IMR-90 (cell line): Measurements from ENCODE around the gene RHBDD1. TPM values are rescaled to one million over a fixed set of nuclear protein-coding genes. Genes with fewer than 3 reads are reported as not detected.

ENCODE experiments used
- ATAC-seq: fragments of 200-7000 bp; cut with Tn5 transposase; 2 replicates; pipeline ENCODE4 v1.9.1; 2020; ENCODE audit warnings: low read depth, mild to moderate bottlenecking, moderate library complexity
- BruUV-seq: library from RNA; stranded (reverse); fragments of 400-500 nt; replicated peaks from 2 replicates; lab custom pipeline; 2021; lab: Mats Ljungman, UMichigan
- CTCF ChIA-PET: fragments of 300-600 bp; formaldehyde crosslinking; extraction: SDS; loops from one replicate; lab custom pipeline; 2021; ENCODE audit warnings: antibody characterized with exemption; lab: Yijun Ruan, JAX
- POLR2A ChIA-PET: fragments of 300-600 bp; sonication (Branson Sonifier 250); formaldehyde crosslinking; loops from one replicate; lab custom pipeline; 2022; ENCODE audit warnings: antibody characterized with exemption; ENCODE audit not compliant: unreplicated experiment; lab: Charles Lee
- DNase-seq: peaks from one replicate; pipeline ENCODE4 v3.0.0; 2013
- H2AFZ ChIP-seq: replicated peaks from 2 replicates; pipeline ENCODE3; 2013; ENCODE audit warnings: low read length, mild to moderate bottlenecking; ENCODE audit not compliant: poor library complexity
- H2AK5ac ChIP-seq: 2 replicates; pipeline ENCODE4 v1.6.1; 2013; ENCODE audit warnings: low read depth, low read length, inconsistent platforms
- H2AK9ac ChIP-seq: replicated peaks from 2 replicates; pipeline ENCODE3; 2013; ENCODE audit warnings: mild to moderate bottlenecking, low read depth, low read length, moderate library complexity; ENCODE audit not compliant: poor library complexity
- H2BK120ac ChIP-seq: 2 replicates; pipeline ENCODE4 v1.6.1; 2013; ENCODE audit warnings: low read depth, low read length, inconsistent platforms
- H2BK15ac ChIP-seq: 3 replicates; pipeline ENCODE4 v1.6.1; 2013; ENCODE audit warnings: low read depth, low read length, inconsistent platforms
- H2BK20ac ChIP-seq: 2 replicates; pipeline ENCODE4 v1.6.1; 2013; ENCODE audit warnings: low read depth, mild to moderate bottlenecking, inconsistent platforms, low read length, moderate library complexity
- H2BK5ac ChIP-seq: 2 replicates; pipeline ENCODE4 v1.6.1; 2013; ENCODE audit warnings: mild to moderate bottlenecking, low read depth, low read length, inconsistent platforms; ENCODE audit not compliant: poor library complexity, severe bottlenecking
- H3K14ac ChIP-seq: replicated peaks from 2 replicates; pipeline ENCODE4 v1.6.1; 2013; ENCODE audit warnings: low read depth, low read length, inconsistent platforms
- H3K18ac ChIP-seq: 2 replicates; pipeline ENCODE4 v1.6.1; 2013; ENCODE audit warnings: low read depth, low read length, control low read depth
- H3K23ac ChIP-seq: 2 replicates; pipeline ENCODE4 v1.6.1; 2013; ENCODE audit warnings: low read depth, low read length, inconsistent platforms
- H3K27ac ChIP-seq: 2 replicates; pipeline ENCODE4 v1.5.1; 2013; ENCODE audit warnings: mild to moderate bottlenecking, control low read depth, low read length; ENCODE audit not compliant: insufficient read depth
- H3K27me3 ChIP-seq: 2 replicates; pipeline ENCODE4 v1.6.1; 2013; ENCODE audit warnings: low read length; ENCODE audit not compliant: control insufficient read depth, insufficient read depth
- H3K36me3 ChIP-seq: 2 replicates; pipeline ENCODE4 v1.6.1; 2013; ENCODE audit warnings: low read length, mixed read lengths; ENCODE audit not compliant: control insufficient read depth, insufficient read depth
- H3K4ac ChIP-seq: 2 replicates; pipeline ENCODE4 v1.6.1; 2013; ENCODE audit warnings: low read depth, low read length, inconsistent platforms
- H3K4me1 ChIP-seq: 2 replicates; pipeline ENCODE4 v1.6.1; 2013; ENCODE audit warnings: low read length, mixed read lengths; ENCODE audit not compliant: control insufficient read depth, insufficient read depth
- H3K4me2 ChIP-seq: 2 replicates; pipeline ENCODE4 v1.6.1; 2013; ENCODE audit warnings: low read depth, mild to moderate bottlenecking, control low read depth, low read length, moderate library complexity
- H3K4me3 ChIP-seq: 2 replicates; pipeline ENCODE4 v1.5.1; 2013; ENCODE audit warnings: low read depth, mild to moderate bottlenecking, control low read depth, low read length, moderate library complexity; ENCODE audit not compliant: insufficient read depth
- H3K56ac ChIP-seq: 2 replicates; pipeline ENCODE4 v1.6.1; 2013; ENCODE audit warnings: low read length, inconsistent platforms; ENCODE audit not compliant: insufficient read depth; ENCODE audit errors: extremely low read depth
- H3K79me1 ChIP-seq, 2 experiments: 2 replicates each; pipeline ENCODE4 v1.6.1; 2013; ENCODE audit warnings: low read length in 2 of 2, inconsistent platforms in 1 of 2, low read depth in 1 of 2
- H3K9ac ChIP-seq: 2 replicates; pipeline ENCODE4 v1.6.1; 2013; ENCODE audit warnings: low read depth, low read length, control low read depth
- H3K9me1 ChIP-seq: 2 replicates; pipeline ENCODE4 v1.6.1; 2013; ENCODE audit warnings: low read length, inconsistent platforms; ENCODE audit not compliant: insufficient read depth
- H3K9me3 ChIP-seq: 2 replicates; pipeline ENCODE4 v1.6.1; 2013; ENCODE audit warnings: low read length; ENCODE audit not compliant: control insufficient read depth, insufficient read depth
- H4K20me1 ChIP-seq: 2 replicates; pipeline ENCODE4 v1.6.1; 2013; ENCODE audit warnings: low read length, inconsistent platforms; ENCODE audit not compliant: insufficient read depth
- H4K5ac ChIP-seq: 2 replicates; pipeline ENCODE4 v1.6.1; 2013; ENCODE audit warnings: mild to moderate bottlenecking, low read depth, low read length, control low read depth
- H4K8ac ChIP-seq, 2 experiments: 2 replicates each; pipeline ENCODE4 v1.6.1; 2013; ENCODE audit warnings: low read depth in 2 of 2, low read length in 2 of 2, control low read depth in 1 of 2, inconsistent platforms in 1 of 2
- H4K91ac ChIP-seq: 2 replicates; pipeline ENCODE4 v1.6.1; 2013; ENCODE audit warnings: low read depth, low read length, inconsistent platforms; ENCODE audit not compliant: insufficient read depth
- BHLHE40 ChIP-seq: fragments of 150-350 bp; IDR thresholded peaks from 2 replicates; pipeline ENCODE4 v1.6.1; 2016; ENCODE audit warnings: mild to moderate bottlenecking, low read depth, low read length
- RCOR1 ChIP-seq: IDR thresholded peaks from 2 replicates; pipeline ENCODE4 v1.6.1; 2012; ENCODE audit warnings: mild to moderate bottlenecking, low read length, improper control_type of control experiment; ENCODE audit not compliant: insufficient replicate concordance
- WGBS, 2 experiments: methylation state at CpG; one replicate each; pipeline versions ENCODE4 v1.1.5 to v1.1.7; 2013; ENCODE audit warnings: missing lambda C conversion rate in 2 of 2; ENCODE audit not compliant: insufficient read length in 1 of 2; ENCODE audit errors: extremely low coverage in 2 of 2; 5-methylcytosine and 5-hydroxymethylcytosine counted together
- dilution Hi-C: fragments of 300-500 bp; cut with HindIII; formaldehyde crosslinking; loops from one replicate; pipeline ENCODE4 v1.14.3; 2018; ENCODE audit warnings: low sequenced_read_pairs; ENCODE audit not compliant: unreplicated experiment
- in situ Hi-C: fragments of 300-500 bp; cut with MboI; formaldehyde crosslinking; loops from 3 replicates; pipeline ENCODE4 v1.14.3; 2019; ENCODE audit warnings: low sequenced_read_pairs, inconsistent platforms, mixed read lengths
- intact Hi-C: fragments of 100-400 bp; cut with micrococcal nuclease; formaldehyde crosslinking; loops from 2 replicates; pipeline ENCODE4 v1.10.0; 2022
- polyA plus RNA-seq, 3 experiments: library from polyadenylated mRNA; depleted of rRNA; stranded (reverse); fragments of >200 nt; gene quantifications; 2 replicates each; pipeline ENCODE4 v1.2.3, GENCODE V29; 2012; ENCODE audit warnings: low replicate concordance in 1 of 3
- total RNA-seq: library from RNA; depleted of rRNA; stranded (reverse); fragments of >200 nt; gene quantifications from 2 replicates; pipeline ENCODE4 v1.2.3, GENCODE V29; 2012

The RHBDD1 gene
- total and polyA plus RNA-seq, 2 of the 4 experiments (the other 2 are of a cell fraction), result 9.7 to 14.0 TPM

GRCh38 chr2:226977775-226978190, 141.9 kb downstream of the RHBDD1 start:
- Histone ChIP-seq H3K9ac (no peak overlapping the region), H4K20me1 (no peaks in the 10 kb centered on the region), H3K56ac (no peak overlapping the region), H2AFZ (no peak overlapping the region), H3K4me2 (no peak overlapping the region), H3K4me1 (peaks cover 5% of the 10 kb centered on the region; the same call in 1 of the 2 replicates), H3K18ac (no peak overlapping the region), H2AK9ac (no peak overlapping the region), H4K8ac (no peak overlapping the region), H3K9me3 (no peaks in the 10 kb centered on the region), H4K91ac (no peak overlapping the region), H3K23ac (no peak overlapping the region), H3K36me3 (peaks cover 2% of the 10 kb centered on the region; the same call in 1 of the 2 replicates), H3K4me3 (no peak overlapping the region), H3K9me1 (no peaks in the 10 kb centered on the region), H4K5ac (no peak overlapping the region), H2BK20ac (no peak overlapping the region), H2BK5ac (no peak overlapping the region), H3K79me1 (peaks cover 0 to 4% of the 10 kb centered on the region in 2 experiments; a peak in 1 of 4 replicates), H2BK120ac (no peak overlapping the region), H2AK5ac (no peak overlapping the region), H3K14ac (no peak overlapping the region), H3K4ac (no peak overlapping the region), H2BK15ac (no peak overlapping the region), H3K27ac (no peak overlapping the region), H3K27me3 (no peaks in the 10 kb centered on the region)
- peak; percentile 85 for ATAC-seq
- WGBS, 2 experiments, result no CpG with 5 or more reads among the region's 2 CpGs
- CTCF ChIA-PET, result interaction anchor here (0.6 kb wide), 2 partner anchors 157 to 1219 kb away, joined by 3 to 4 read pairs; no protein-coding TSS in a partner anchor
- DNase-seq, result peak; percentile 74
- dilution Hi-C loops, result no loop called here
- no TSS peak for BruUV-seq
- TF ChIP-seq BHLHE40 (0 out of 2 replicates have a peak, but pooled peaks have one; percentile 14), RCOR1 (no peak)
- intact Hi-C loops, result no loop called here
- in situ Hi-C loops, result loop anchor here (25.0 kb wide), 2 partner anchors 790 to 1115 kb away; no protein-coding TSS in a partner anchor
- POLR2A ChIA-PET, result interaction anchor here (0.6 kb wide), 1 partner anchor 642 kb away, joined by 5 read pairs; no protein-coding TSS in a partner anchor
